B cell (primary cell): ENCODE data around the gene ZMIZ1. TPM values are rescaled to one million over a fixed set of nuclear protein-coding genes. Genes with fewer than 3 reads are reported as not detected.

Experiments
- ATAC-seq: fragments of 200-7000 bp; cut with Tn5 transposase; one replicate; pipeline ENCODE4 v1.10.0; 2021; ENCODE audit warnings: low read depth, mild to moderate bottlenecking, moderate number of reproducible peaks, moderate library complexity
- CTCF ChIA-PET: fragments of 350-600 bp; sonication (Branson Sonifier 250); formaldehyde crosslinking; loops from one replicate; lab custom pipeline; 2021; ENCODE audit warnings: antibody characterized with exemption, inconsistent platforms; lab: Charles Lee
- POLR2A ChIA-PET: fragments of 350-600 bp; sonication (Branson Sonifier 250); formaldehyde crosslinking; loops from one replicate; lab custom pipeline; 2021; ENCODE audit warnings: antibody characterized with exemption; lab: Charles Lee
- DNase-seq: peaks from one replicate; pipeline ENCODE4 v3.0.0; 2013
- H2AFZ ChIP-seq: 2 replicates; pipeline ENCODE4 v1.6.1; 2012; ENCODE audit warnings: mild to moderate bottlenecking, low read depth, low read length; ENCODE audit not compliant: insufficient read depth, poor library complexity, severe bottlenecking
- H3K27ac ChIP-seq, 2 donors: 1 replicate in 1 of 2; 2 replicates in 1 of 2; pipeline ENCODE4 v1.5.1; 2012 to 2013; ENCODE audit warnings: low read length in 2 of 2, mild to moderate bottlenecking in 2 of 2, moderate library complexity in 1 of 2
- H3K27me3 ChIP-seq, 4 experiments: fragments of 200-600 bp in 1 of 4; sonication (generic) in 1 of 4; replicated peaks in 1 of 4; 1 replicate in 2 of 4; 2 replicates in 2 of 4; pipeline versions ENCODE4 v1.6.1 to v1.7.0; 2013 to 2016; ENCODE audit warnings: low read length in 3 of 4, mild to moderate bottlenecking in 2 of 4, mixed read lengths in 1 of 4, moderate library complexity in 1 of 4; ENCODE audit not compliant: insufficient read depth in 4 of 4, control insufficient read depth in 3 of 4; ENCODE audit errors: control extremely low read depth in 1 of 4
- H3K36me3 ChIP-seq, 2 experiments: replicated peaks in 1 of 2; 1 replicate in 1 of 2; 2 replicates in 1 of 2; pipeline versions ENCODE4 v1.6.1 to v1.7.1; 2013; ENCODE audit warnings: low read length in 1 of 2; ENCODE audit not compliant: insufficient read depth in 2 of 2, control insufficient read depth in 1 of 2; ENCODE audit errors: control extremely low read depth in 1 of 2, extremely low read depth in 1 of 2
- H3K4me1 ChIP-seq, 2 donors: fragments of 200-600 bp in 1 of 2; sonication (generic) in 1 of 2; 1 replicate in 1 of 2; 2 replicates in 1 of 2; pipeline versions ENCODE4 v1.5.1 to v1.6.1; 2013 to 2017; ENCODE audit warnings: low read length in 2 of 2; ENCODE audit not compliant: control insufficient read depth in 2 of 2, insufficient read depth in 2 of 2
- H3K4me2 ChIP-seq: replicated peaks from 2 replicates; pipeline ENCODE3; 2012; ENCODE audit warnings: mild to moderate bottlenecking, low read depth, low read length; ENCODE audit not compliant: poor library complexity, severe bottlenecking
- H3K4me3 ChIP-seq, 5 experiments: fragments of 200-600 bp in 1 of 5; sonication (generic) in 1 of 5; 1 replicate in 3 of 5; 2 replicates in 2 of 5; pipeline versions ENCODE4 v1.5.1 to v1.7.0; 2011 to 2016; ENCODE audit warnings: low read length in 4 of 5, mild to moderate bottlenecking in 4 of 5, low read depth in 2 of 5, control low read depth in 1 of 5, moderate library complexity in 1 of 5; ENCODE audit not compliant: insufficient read depth in 1 of 5; ENCODE audit errors: control extremely low read depth in 1 of 5, extremely low read depth in 1 of 5
- H3K79me2 ChIP-seq: fragments of 200-600 bp; sonication (generic); one replicate; pipeline ENCODE4 v1.6.0; 2016; ENCODE audit warnings: low read length; ENCODE audit not compliant: control insufficient read depth, insufficient read depth
- H3K9ac ChIP-seq: fragments of 200-600 bp; sonication (generic); 2 replicates; pipeline ENCODE4 v1.6.1; 2017; ENCODE audit warnings: mild to moderate bottlenecking, low read length, moderate library complexity
- H3K9me3 ChIP-seq, 3 donors: one replicate each; pipeline versions ENCODE4 v1.6.1 to v1.7.1; 2013; ENCODE audit warnings: low read length in 2 of 3; ENCODE audit not compliant: control insufficient read depth in 2 of 3, insufficient read depth in 1 of 3; ENCODE audit errors: control extremely low read depth in 1 of 3
- H4K20me1 ChIP-seq: 2 replicates; pipeline ENCODE4 v1.6.0; 2012; ENCODE audit warnings: mild to moderate bottlenecking, low read length; ENCODE audit not compliant: insufficient read depth, control insufficient read depth, poor library complexity, severe bottlenecking
- H3K27ac Mint-ChIP-seq: one replicate; pipeline ENCODE4 v1.8.0; 2021; ENCODE audit warnings: mixed read lengths
- H3K27me3 Mint-ChIP-seq: one replicate; pipeline ENCODE4 v1.8.0; 2021; ENCODE audit warnings: mixed read lengths
- H3K4me1 Mint-ChIP-seq: one replicate; pipeline ENCODE4 v1.8.0; 2021; ENCODE audit warnings: mixed read lengths
- H3K4me3 Mint-ChIP-seq: one replicate; pipeline ENCODE4 v1.8.0; 2021; ENCODE audit warnings: mixed read lengths
- H3K9me3 Mint-ChIP-seq: one replicate; pipeline ENCODE4 v1.8.0; 2022; ENCODE audit warnings: mixed read lengths; ENCODE audit not compliant: insufficient read depth
- EZH2 ChIP-seq: IDR thresholded peaks from 2 replicates; pipeline ENCODE4 v1.6.1; 2012; ENCODE audit warnings: borderline replicate concordance, low read depth, mild to moderate bottlenecking, moderate library complexity, low read length; ENCODE audit not compliant: insufficient read depth, poor library complexity, severe bottlenecking
- WGBS: methylation state at CpG from one replicate; pipeline ENCODE4 v1.1.5; 2013; ENCODE audit warnings: missing lambda C conversion rate; ENCODE audit not compliant: insufficient coverage; 5-methylcytosine and 5-hydroxymethylcytosine counted together
- intact Hi-C: fragments of 100-400 bp; cut with micrococcal nuclease; formaldehyde crosslinking; loops from one replicate; pipeline ENCODE4 v1.10.0; 2022
- polyA plus RNA-seq: library from polyadenylated mRNA; depleted of rRNA; stranded (reverse); fragments of >200 nt; gene quantifications from 2 replicates; pipeline ENCODE4 v1.2.3, GENCODE V29; 2012
- total RNA-seq, 2 donors: library from RNA; stranded (reverse); fragments of 120-200 nt in 1 of 2; gene quantifications; 1 replicate in 1 of 2; 2 replicates in 1 of 2; pipeline versions ENCODE4 v1.2.3 to v1.2.4, GENCODE V29; 2013 to 2022
- TF ChIP-seq, protein P1 (sequence below): fragments of 200-600 bp; IDR thresholded peaks from one replicate; pipeline ENCODE4 v1.8.0; 2022; ENCODE audit warnings: antibody characterized with exemption, mild to moderate bottlenecking

ZMIZ1 gene
- total and polyA plus RNA-seq, 2 donors (not counting 1 experiment from before 2014, with no cell fraction given) = 14.3 to 64.9 TPM

GRCh38 chr10:79118286-79119202, 49.8 kb downstream of the ZMIZ1 start:
- Histone ChIP-seq H2AFZ (no peak overlapping the region), H3K27ac (no peak overlapping the region), H3K4me3 (no peak overlapping the region), H3K4me1 (peaks cover 8 to 18% of the 10 kb centered on the region in 2 donors), H3K27me3 (peaks cover 0 to 7% (median 2%) of the 10 kb centered on the region in 4 experiments), H3K36me3 (no peaks in the 10 kb centered on the region), H3K4me2 (no peak overlapping the region), H3K79me2 (peaks cover 4% of the 10 kb centered on the region), H3K9ac (no peak overlapping the region), H4K20me1 (no peaks in the 10 kb centered on the region), H3K9me3 (no peaks in the 10 kb centered on the region)
- POLR2A ChIA-PET = no interaction called here
- peaks cover 7% of the 10 kb centered on the region for H3K27me3 Mint-ChIP-seq
- no peak overlapping the region for H3K27ac Mint-ChIP-seq
- CTCF ChIA-PET = interaction anchor here (0.6 kb wide), 1 partner anchor 1073 kb away, joined by 5 read pairs; no protein-coding TSS in a partner anchor
- DNase-seq = no peak
- H3K9me3 Mint-ChIP-seq = no peaks in the 10 kb centered on the region
- TF ChIP-seq, protein P1, sequence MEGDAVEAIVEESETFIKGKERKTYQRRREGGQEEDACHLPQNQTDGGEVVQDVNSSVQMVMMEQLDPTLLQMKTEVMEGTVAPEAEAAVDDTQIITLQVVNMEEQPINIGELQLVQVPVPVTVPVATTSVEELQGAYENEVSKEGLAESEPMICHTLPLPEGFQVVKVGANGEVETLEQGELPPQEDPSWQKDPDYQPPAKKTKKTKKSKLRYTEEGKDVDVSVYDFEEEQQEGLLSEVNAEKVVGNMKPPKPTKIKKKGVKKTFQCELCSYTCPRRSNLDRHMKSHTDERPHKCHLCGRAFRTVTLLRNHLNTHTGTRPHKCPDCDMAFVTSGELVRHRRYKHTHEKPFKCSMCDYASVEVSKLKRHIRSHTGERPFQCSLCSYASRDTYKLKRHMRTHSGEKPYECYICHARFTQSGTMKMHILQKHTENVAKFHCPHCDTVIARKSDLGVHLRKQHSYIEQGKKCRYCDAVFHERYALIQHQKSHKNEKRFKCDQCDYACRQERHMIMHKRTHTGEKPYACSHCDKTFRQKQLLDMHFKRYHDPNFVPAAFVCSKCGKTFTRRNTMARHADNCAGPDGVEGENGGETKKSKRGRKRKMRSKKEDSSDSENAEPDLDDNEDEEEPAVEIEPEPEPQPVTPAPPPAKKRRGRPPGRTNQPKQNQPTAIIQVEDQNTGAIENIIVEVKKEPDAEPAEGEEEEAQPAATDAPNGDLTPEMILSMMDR = no peak
- no peak for TF ChIP-seq EZH2
- WGBS = 94% methylated on average over 25 of the region's 25 CpGs
- intact Hi-C loops = no loop called here
- H3K4me3 Mint-ChIP-seq = no peak overlapping the region
- ATAC-seq = no peak
- peaks cover 17% of the 10 kb centered on the region for H3K4me1 Mint-ChIP-seq

DNA sequence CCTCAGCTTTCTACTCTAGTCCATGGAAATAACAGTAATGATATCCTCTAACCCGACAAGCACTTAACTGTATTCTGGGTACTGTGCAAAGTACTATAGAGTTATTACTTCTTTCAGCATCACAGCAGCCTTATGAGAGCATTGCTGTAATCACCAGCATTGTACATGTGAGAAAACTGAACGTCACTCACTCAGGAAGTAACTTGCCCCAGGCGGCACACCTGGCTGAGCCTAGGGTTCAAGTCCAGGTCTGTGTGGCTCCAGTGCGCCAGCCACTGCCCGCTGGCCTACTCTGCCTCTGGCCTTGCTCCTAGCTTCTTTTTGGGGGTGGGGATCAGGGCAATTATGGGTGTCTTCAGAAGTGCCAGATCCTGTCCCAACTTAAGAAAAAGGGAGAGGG, 50.5 kb downstream of the ZMIZ1 start:
- H4K20me1 ChIP-seq = no peaks in the 10 kb centered on the region
- peaks cover 4% of the 10 kb centered on the region for H3K79me2 ChIP-seq
- H3K9ac ChIP-seq = no peak overlapping the region
- peaks cover 15% of the 10 kb centered on the region for H3K4me1 Mint-ChIP-seq
- H3K4me3 Mint-ChIP-seq = no peak overlapping the region
- CTCF ChIA-PET = no interaction called here
- H3K4me1 ChIP-seq = peaks cover 8 to 18% of the 10 kb centered on the region in 2 donors
- 77% methylated on average over 4 of the region's 5 CpGs for whole genome bisulfite sequencing
- no peaks in the 10 kb centered on the region for H3K27me3 Mint-ChIP-seq
- no peaks in the 10 kb centered on the region for H3K27me3 ChIP-seq
- H3K4me2 ChIP-seq = no peak overlapping the region
- POLR2A ChIA-PET = no interaction called here
- ATAC-seq (no peak), DNase-seq (no peak)
- no peaks in the 10 kb centered on the region for H3K36me3 ChIP-seq
- TF ChIP-seq, protein P1 = no peak
- no peak for TF ChIP-seq EZH2
- no peak overlapping the region for H3K4me3 ChIP-seq
- intact Hi-C loops = no loop called here
- no peak overlapping the region for H3K27ac ChIP-seq
- no peaks in the 10 kb centered on the region for H3K9me3 ChIP-seq
- no peak overlapping the region for H3K27ac Mint-ChIP-seq
- H3K9me3 Mint-ChIP-seq = no peaks in the 10 kb centered on the region
- no peak overlapping the region for H2AFZ ChIP-seq
